Ishikawa (cell line): ENCODE results near the gene FAM170B.

Experiments used
- CEBPB ChIP-seq: IDR thresholded peaks from 2 replicates; pipeline ENCODE4 v1.6.1; 2012
- CREB1 ChIP-seq: IDR thresholded peaks from 2 replicates; pipeline ENCODE4 v1.6.1; 2012; ENCODE audit warnings: low read depth
- EGR1 ChIP-seq: IDR thresholded peaks from 2 replicates; pipeline ENCODE4 v1.6.1; 2012
- EP300 ChIP-seq: IDR thresholded peaks from 2 replicates; pipeline ENCODE4 v1.6.1; 2012; ENCODE audit warnings: borderline replicate concordance
- FOXM1 ChIP-seq: IDR thresholded peaks from 2 replicates; pipeline ENCODE4 v1.6.1; 2012; ENCODE audit warnings: low read depth, borderline replicate concordance
- MAX ChIP-seq: IDR thresholded peaks from 2 replicates; pipeline ENCODE4 v1.6.1; 2012
- NFIC ChIP-seq: IDR thresholded peaks from 2 replicates; pipeline ENCODE4 v1.6.1; 2012
- RAD21 ChIP-seq: IDR thresholded peaks from 2 replicates; pipeline ENCODE4 v1.6.1; 2012; ENCODE audit warnings: low read depth
- REST ChIP-seq: IDR thresholded peaks from 2 replicates; pipeline ENCODE4 v1.6.1; 2012; ENCODE audit warnings: low read depth, mild to moderate bottlenecking
- TAF1 ChIP-seq: IDR thresholded peaks from 2 replicates; pipeline ENCODE4 v1.6.1; 2012; ENCODE audit warnings: low read depth, mild to moderate bottlenecking
- TCF12 ChIP-seq: IDR thresholded peaks from 2 replicates; pipeline ENCODE4 v1.6.1; 2012; ENCODE audit warnings: low read depth
- TEAD4 ChIP-seq: IDR thresholded peaks from 2 replicates; pipeline ENCODE4 v1.6.1; 2012
- USF1 ChIP-seq: IDR thresholded peaks from 2 replicates; pipeline ENCODE4 v1.6.1; 2012
- YY1 ChIP-seq: IDR thresholded peaks from 2 replicates; pipeline ENCODE4 v1.6.1; 2012; ENCODE audit warnings: low read depth
- ZBTB7A ChIP-seq: IDR thresholded peaks from 2 replicates; pipeline ENCODE4 v1.6.1; 2012; ENCODE audit warnings: low read depth

The FAM170B gene

GRCh38 chr10:49104323-49104722 lies 29.5 kb downstream of the FAM170B start:
- TF ChIP-seq YY1: no peak
- TF ChIP-seq USF1: no peak
- no peak for TF ChIP-seq CEBPB
- no peak for TF ChIP-seq TAF1

GRCh38 chr10:49103761-49104160 lies 30.1 kb downstream of the FAM170B start:
- TF ChIP-seq EP300 (no peak), NFIC (no peak), ZBTB7A (no peak), TAF1 (no peak), USF1 (no peak), TEAD4 (no peak), REST (no peak), FOXM1 (no peak), CEBPB (no peak), EGR1 (no peak), RAD21 (no peak), TCF12 (no peak), CREB1 (no peak), YY1 (no peak), MAX (no peak)

- TF ChIP-seq MAX (no peak), CEBPB (no peak), NFIC (no peak), TAF1 (no peak), CREB1 (no peak), REST (no peak), TEAD4 (no peak), EP300 (no peak), RAD21 (no peak), TCF12 (no peak), ZBTB7A (no peak), EGR1 (no peak), YY1 (no peak), FOXM1 (no peak), USF1 (no peak)
Observed at GRCh38 chr10:49099046-49099445, 34.8 kb downstream of the FAM170B start.

- TF ChIP-seq TAF1 (no peak), RAD21 (no peak), MAX (no peak), FOXM1 (no peak), YY1 (no peak)
Observed at GRCh38 chr10:49096890-49097445, 36.9 kb downstream of the FAM170B start.

GRCh38 chr10:49094646-49095045 lies 39.2 kb downstream of the FAM170B start:
- no peak for TF ChIP-seq REST
- no peak for TF ChIP-seq EP300
- TF ChIP-seq TAF1: no peak
- TF ChIP-seq EGR1: no peak
- no peak for TF ChIP-seq TEAD4
- no peak for TF ChIP-seq FOXM1
- TF ChIP-seq CEBPB: no peak
- TF ChIP-seq TCF12: no peak
- TF ChIP-seq USF1: no peak
- no peak for TF ChIP-seq ZBTB7A
- no peak for TF ChIP-seq RAD21
- TF ChIP-seq CREB1: no peak
- TF ChIP-seq YY1: no peak
- TF ChIP-seq MAX: no peak
- TF ChIP-seq NFIC: no peak
